Activated CD4-positive, alpha-beta T cell treated with anti-CD3 and anti-CD28 coated beads for 36 hours (primary cell): ENCODE measurements around the gene SLC7A8. TPM values are rescaled to one million over a fixed set of nuclear protein-coding genes. Genes with fewer than 3 reads are reported as not detected.

Experiments
- ATAC-seq: fragments of 200-7000 bp; cut with Tn5 transposase; one replicate; pipeline ENCODE4 v1.10.0; 2021; ENCODE audit warnings: mild to moderate bottlenecking, moderate library complexity
- CTCF ChIA-PET: fragments of 350-600 bp; sonication (Branson Sonifier 250); formaldehyde crosslinking; loops from one replicate; lab custom pipeline; 2021; ENCODE audit warnings: antibody characterized with exemption; lab: Charles Lee
- POLR2A ChIA-PET: fragments of 350-600 bp; sonication (Branson Sonifier 250); formaldehyde crosslinking; loops from one replicate; lab custom pipeline; 2021; ENCODE audit warnings: antibody characterized with exemption, inconsistent platforms; lab: Charles Lee
- DNase-seq: peaks from one replicate; pipeline ENCODE4 v3.0.0-alpha.2; 2020
- H3K27ac Mint-ChIP-seq: one replicate; pipeline ENCODE4 v1.8.0; 2021; ENCODE audit warnings: mixed read lengths
- H3K27me3 Mint-ChIP-seq: one replicate; pipeline ENCODE4 v1.8.0; 2021; ENCODE audit warnings: mixed read lengths
- H3K36me3 Mint-ChIP-seq: one replicate; pipeline ENCODE4 v1.8.0; 2021; ENCODE audit warnings: low read depth, mixed read lengths
- H3K4me1 Mint-ChIP-seq: one replicate; pipeline ENCODE4 v1.8.0; 2021; ENCODE audit warnings: mixed read lengths
- H3K4me3 Mint-ChIP-seq: one replicate; pipeline ENCODE4 v1.8.0; 2021; ENCODE audit warnings: mild to moderate bottlenecking, moderate library complexity, mixed read lengths
- H3K9me3 Mint-ChIP-seq: one replicate; pipeline ENCODE4 v1.8.0; 2021; ENCODE audit warnings: low read depth, mixed read lengths
- intact Hi-C, 2 experiments: fragments of 100-400 bp; cut with DNase I in 1 of 2; cut with micrococcal nuclease in 1 of 2; formaldehyde crosslinking; loops; one replicate each; pipeline versions ENCODE4 v1.14.2 to v1.15.1; 2022 to 2024; cut with DNase I, micrococcal nuclease
- total RNA-seq, 2 experiments: library from RNA; stranded (reverse); gene quantifications; one replicate each; pipeline ENCODE4 v1.2.3, GENCODE V29; 2021

SLC7A8 gene
- total RNA-seq, 2 experiments from 2014 or later: 0.89 to 1.6 TPM

DNA sequence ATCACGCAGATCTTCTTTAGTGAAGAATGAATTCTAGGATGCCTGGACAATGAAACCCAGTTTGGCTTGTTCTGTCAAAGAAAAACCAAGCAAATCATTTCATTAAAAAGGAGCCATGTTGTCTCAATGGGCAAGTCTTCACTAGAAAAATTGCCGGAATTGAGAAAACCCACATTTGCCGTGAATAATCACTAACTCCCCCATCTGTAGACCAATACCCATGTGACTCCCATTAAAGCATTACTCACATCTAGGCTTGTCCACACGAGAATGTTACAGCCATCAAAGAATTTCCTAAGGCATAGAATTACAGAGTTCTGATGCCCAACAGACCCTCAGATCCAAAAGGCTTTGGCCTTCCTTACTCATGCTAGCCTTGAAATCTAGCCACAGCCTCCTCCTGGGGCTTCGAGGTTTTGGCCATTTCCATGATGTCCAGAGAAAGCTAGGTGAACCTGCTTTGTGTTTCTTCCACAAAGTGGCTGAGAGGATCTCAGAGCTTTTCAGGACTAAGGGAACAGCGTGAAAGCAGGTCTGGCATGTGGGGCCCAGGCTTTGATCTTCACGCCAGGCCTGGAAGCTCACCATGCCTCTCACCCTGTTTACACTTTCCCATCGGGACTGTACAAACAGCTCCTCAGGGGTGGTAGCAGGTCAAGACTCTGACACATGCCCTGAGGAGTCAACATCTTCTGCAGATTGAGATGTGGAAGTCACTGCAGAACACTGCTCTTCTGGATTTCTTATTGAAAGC lies 12.1 kb downstream of the SLC7A8 start:
- no peak overlapping the region for H3K4me3 Mint-ChIP-seq
- no peaks in the 10 kb centered on the region for H3K36me3 Mint-ChIP-seq
- no peaks in the 10 kb centered on the region for H3K9me3 Mint-ChIP-seq
- DNase-seq: no peak
- H3K4me1 Mint-ChIP-seq: peaks cover 18% of the 10 kb centered on the region
- intact Hi-C loops: no loop called here
- no peak for ATAC-seq
- ChIA-PET POLR2A (no interaction called here), CTCF (interaction anchor here (0.9 to 3.6 kb wide), 5 partner anchors 10 to 103 kb away, joined by 3 to 13 read pairs (median 4); partner anchors contain the start of gene SLC7A8)
- H3K27me3 Mint-ChIP-seq: no peaks in the 10 kb centered on the region
- H3K27ac Mint-ChIP-seq: no peak overlapping the region

DNA sequence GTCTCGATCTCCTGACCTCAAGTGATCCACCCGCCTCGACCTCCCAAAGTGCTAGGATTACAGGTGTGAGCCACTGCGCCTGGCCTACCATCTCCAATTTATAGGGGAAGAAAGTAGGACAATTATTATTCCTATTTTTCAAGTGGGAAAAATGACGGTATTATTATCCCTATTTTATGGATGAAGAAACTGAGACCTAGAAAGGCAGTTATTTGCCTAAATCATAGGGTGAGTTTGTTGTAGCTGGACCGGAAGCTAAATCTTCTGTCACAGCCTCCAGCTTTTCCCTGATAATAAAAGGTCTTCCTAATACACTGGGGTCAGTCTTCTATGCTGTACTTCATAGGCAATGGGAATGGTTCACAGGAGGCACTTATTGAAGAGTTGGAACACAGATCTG lies 13.8 kb downstream of the SLC7A8 start:
- Mint-ChIP-seq H3K27ac (no peak overlapping the region), H3K4me3 (no peak overlapping the region), H3K9me3 (no peaks in the 10 kb centered on the region), H3K36me3 (no peaks in the 10 kb centered on the region), H3K4me1 (peaks cover 18% of the 10 kb centered on the region), H3K27me3 (no peaks in the 10 kb centered on the region)
- CTCF ChIA-PET: no interaction called here
- DNase-seq (no peak), ATAC-seq (no peak)
- intact Hi-C loops: no loop called here
- POLR2A ChIA-PET: no interaction called here

DNA sequence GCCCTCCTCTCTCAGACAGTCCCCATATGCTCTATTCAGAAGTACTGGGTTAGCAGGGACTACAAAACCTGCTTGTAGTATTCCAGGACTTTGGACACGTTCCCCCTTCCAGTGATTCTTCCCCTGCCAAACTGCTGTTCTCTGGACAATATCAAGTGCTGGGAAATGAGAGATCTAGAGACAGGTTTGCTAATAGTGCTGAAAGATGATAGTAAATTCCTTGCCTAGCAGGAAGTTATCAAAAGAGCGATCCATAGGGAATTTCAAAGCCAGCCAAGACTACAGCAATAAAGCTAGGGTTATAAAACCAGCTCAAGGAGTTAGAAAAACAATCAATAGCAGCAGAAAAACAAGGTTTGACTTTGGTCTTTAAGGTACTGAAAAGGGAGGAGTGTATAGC lies 15.2 kb downstream of the SLC7A8 start:
- DNase-seq: no peak
- ChIA-PET CTCF (interaction anchor here (0.9 to 1.8 kb wide), 3 partner anchors 9 to 99 kb away, joined by 4 to 7 read pairs (median 6); no protein-coding TSS in a partner anchor), POLR2A (no interaction called here)
- intact Hi-C loops: no loop called here
- no peak overlapping the region for H3K4me3 Mint-ChIP-seq
- no peak overlapping the region for H3K27ac Mint-ChIP-seq
- H3K4me1 Mint-ChIP-seq: peaks cover 13% of the 10 kb centered on the region
- no peaks in the 10 kb centered on the region for H3K27me3 Mint-ChIP-seq
- ATAC-seq: no peak
- no peaks in the 10 kb centered on the region for H3K36me3 Mint-ChIP-seq
- no peaks in the 10 kb centered on the region for H3K9me3 Mint-ChIP-seq

- H3K36me3 Mint-ChIP-seq: no peaks in the 10 kb centered on the region
Measured at GRCh38 chr14:23167116-23167847, 16.2 kb downstream of the SLC7A8 start.

DNA sequence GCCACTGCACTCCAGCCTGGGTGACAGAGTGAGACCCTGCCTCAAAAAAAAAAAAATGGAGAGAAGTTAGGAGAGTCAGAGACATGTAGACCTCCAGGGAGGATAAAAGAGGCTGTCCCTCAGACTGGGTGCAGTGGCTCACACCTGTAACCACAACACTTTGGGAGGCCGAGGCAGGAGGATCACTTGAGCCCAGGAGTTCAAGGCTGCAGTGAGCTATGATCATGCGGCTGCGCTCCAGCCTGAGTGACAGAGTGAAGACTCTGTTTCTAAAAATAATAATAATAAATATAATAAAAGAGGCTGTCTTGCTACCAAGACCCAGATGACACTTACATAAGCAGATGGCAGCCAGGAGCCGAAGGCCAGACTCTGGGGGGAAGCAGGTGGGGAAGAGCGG lies 18.5 kb downstream of the SLC7A8 start:
- H3K9me3 Mint-ChIP-seq: no peaks in the 10 kb centered on the region
- POLR2A ChIA-PET: no interaction called here

More at GRCh38 chr14:23167116-23167847, 16.2 kb downstream of the SLC7A8 start:
- no peak overlapping the region for H3K4me3 Mint-ChIP-seq
- no peak overlapping the region for H3K27ac Mint-ChIP-seq
- H3K4me1 Mint-ChIP-seq: peaks cover 5% of the 10 kb centered on the region
- ChIA-PET POLR2A (no interaction called here), CTCF (interaction anchor here (1.5 to 1.8 kb wide), 2 partner anchors 10 to 46 kb away, joined by 6 to 7 read pairs; no protein-coding TSS in a partner anchor)
- DNase-seq: no peak
- H3K9me3 Mint-ChIP-seq: no peaks in the 10 kb centered on the region
- intact Hi-C loops: no loop called here
- ATAC-seq: no peak
- no peaks in the 10 kb centered on the region for H3K27me3 Mint-ChIP-seq

GRCh38 chr14:23164250-23164649 lies 19.2 kb downstream of the SLC7A8 start:
- H3K9me3 Mint-ChIP-seq: no peaks in the 10 kb centered on the region
- H3K27me3 Mint-ChIP-seq: no peaks in the 10 kb centered on the region
- ATAC-seq (no peak), DNase-seq (no peak)
- H3K36me3 Mint-ChIP-seq: no peaks in the 10 kb centered on the region
- intact Hi-C loops: no loop called here
- peaks cover 7% of the 10 kb centered on the region for H3K4me1 Mint-ChIP-seq
- no peak overlapping the region for H3K27ac Mint-ChIP-seq
- H3K4me3 Mint-ChIP-seq: no peak overlapping the region
- CTCF ChIA-PET: interaction anchor here (0.6 kb wide), 2 partner anchors 17 to 25 kb away, joined by 3 to 5 read pairs; no protein-coding TSS in a partner anchor
- POLR2A ChIA-PET: interaction anchor here (0.7 kb wide), 1 partner anchor 60 kb away, joined by 4 read pairs; no protein-coding TSS in a partner anchor

More for the DNA sequence above, 18.5 kb downstream of the SLC7A8 start:
- no peak overlapping the region for H3K4me3 Mint-ChIP-seq
- CTCF ChIA-PET: interaction anchor here (0.6 kb wide), 1 partner anchor 18 kb away, joined by 5 read pairs; no protein-coding TSS in a partner anchor
- H3K36me3 Mint-ChIP-seq: no peaks in the 10 kb centered on the region
- no peak overlapping the region for H3K27ac Mint-ChIP-seq
- DNase-seq (no peak), ATAC-seq (no peak)
- intact Hi-C loops: no loop called here
- H3K27me3 Mint-ChIP-seq: no peaks in the 10 kb centered on the region
- peaks cover 7% of the 10 kb centered on the region for H3K4me1 Mint-ChIP-seq

- intact Hi-C loops: no loop called here
- Mint-ChIP-seq H3K27ac (no peak overlapping the region), H3K4me3 (no peak overlapping the region), H3K27me3 (no peaks in the 10 kb centered on the region), H3K9me3 (no peaks in the 10 kb centered on the region), H3K4me1 (peaks cover 7% of the 10 kb centered on the region), H3K36me3 (no peaks in the 10 kb centered on the region)
- DNase-seq: no peak
- ChIA-PET POLR2A (interaction anchor here (0.7 kb wide), 1 partner anchor 61 kb away, joined by 4 read pairs; no protein-coding TSS in a partner anchor), CTCF (interaction anchor here (0.6 to 0.7 kb wide), 3 partner anchors 14 to 129 kb away, joined by 3 read pairs; partner anchors contain the start of gene PSMB5)
- no peak for ATAC-seq
Measured at GRCh38 chr14:23163830-23164229, 19.6 kb downstream of the SLC7A8 start.

DNA sequence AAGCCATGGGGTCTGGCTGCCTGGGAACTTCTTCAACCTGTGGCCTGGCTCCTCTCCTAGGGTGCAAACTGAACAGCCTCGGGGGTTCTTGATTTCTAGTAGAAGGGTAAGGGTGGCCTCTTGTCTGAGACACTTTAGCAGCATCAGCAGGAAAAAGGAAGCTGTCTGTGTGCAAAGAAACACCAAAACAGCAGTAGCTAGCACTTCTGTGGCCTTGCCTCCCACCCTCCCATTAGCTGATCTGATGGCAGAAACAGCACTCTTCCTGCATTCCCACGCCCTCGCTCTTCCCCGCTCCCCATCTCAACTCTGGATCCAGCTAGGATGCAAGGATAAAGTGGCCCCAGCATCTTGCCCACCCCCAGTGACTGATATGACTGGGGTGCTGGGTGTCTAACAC lies 20.7 kb downstream of the SLC7A8 start:
- Mint-ChIP-seq H3K27ac (no peak overlapping the region), H3K4me3 (no peak overlapping the region), H3K36me3 (no peaks in the 10 kb centered on the region), H3K9me3 (no peaks in the 10 kb centered on the region), H3K27me3 (no peaks in the 10 kb centered on the region), H3K4me1 (peaks cover 7% of the 10 kb centered on the region)
- DNase-seq: no peak
- ChIA-PET CTCF (no interaction called here), POLR2A (interaction anchor here (0.5 kb wide), 1 partner anchor 1796 kb away, joined by 6 read pairs; no protein-coding TSS in a partner anchor)
- intact Hi-C loops: no loop called here
- no peak for ATAC-seq

GRCh38 chr14:23162005-23162404 lies 21.5 kb downstream of the SLC7A8 start:
- intact Hi-C loops: no loop called here
- Mint-ChIP-seq H3K4me1 (peaks cover 7% of the 10 kb centered on the region), H3K27ac (no peak overlapping the region), H3K27me3 (no peaks in the 10 kb centered on the region), H3K36me3 (no peaks in the 10 kb centered on the region), H3K4me3 (no peak overlapping the region), H3K9me3 (no peaks in the 10 kb centered on the region)
- ChIA-PET CTCF (interaction anchor here (0.6 to 0.8 kb wide), 2 partner anchors 52 to 1184 kb away, joined by 3 to 5 read pairs; no protein-coding TSS in a partner anchor), POLR2A (interaction anchor here (0.6 kb wide), 1 partner anchor 8 kb away, joined by 6 read pairs; no protein-coding TSS in a partner anchor)
- DNase-seq: no peak
- ATAC-seq: no peak

GRCh38 chr14:23160924-23161522 lies 22.4 kb downstream of the SLC7A8 start:
- CTCF ChIA-PET: interaction anchor here (1.0 kb wide), 1 partner anchor 18 kb away, joined by 3 read pairs; no protein-coding TSS in a partner anchor
- H3K27me3 Mint-ChIP-seq: no peaks in the 10 kb centered on the region
- intact Hi-C loops: no loop called here
- POLR2A ChIA-PET: interaction anchor here (0.6 kb wide), 1 partner anchor 9 kb away, joined by 6 read pairs; no protein-coding TSS in a partner anchor
- H3K4me1 Mint-ChIP-seq: peaks cover 7% of the 10 kb centered on the region
- H3K27ac Mint-ChIP-seq: no peak overlapping the region
- ATAC-seq (no peak), DNase-seq (no peak)
- no peaks in the 10 kb centered on the region for H3K36me3 Mint-ChIP-seq
- no peaks in the 10 kb centered on the region for H3K9me3 Mint-ChIP-seq
- no peak overlapping the region for H3K4me3 Mint-ChIP-seq

DNA sequence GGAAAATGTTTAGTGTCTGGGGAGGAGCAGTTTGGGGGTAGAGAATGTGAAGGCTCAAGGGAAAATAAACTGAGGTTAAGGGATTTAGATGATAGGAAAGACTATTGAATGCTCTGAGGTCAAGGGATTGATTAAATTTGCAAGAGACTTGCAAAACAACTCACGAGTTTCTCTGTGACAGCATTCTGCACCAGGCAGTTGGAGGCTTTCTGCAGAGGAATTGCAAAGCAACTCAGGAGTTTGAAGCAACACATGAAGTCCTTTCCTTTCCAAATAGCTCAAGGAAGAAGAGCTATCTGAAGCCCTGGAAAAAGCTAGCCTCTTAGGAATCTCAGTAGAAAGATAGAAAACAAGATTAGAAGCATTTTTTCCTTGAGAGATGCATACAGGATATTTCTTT lies 23.9 kb downstream of the SLC7A8 start:
- H3K36me3 Mint-ChIP-seq: no peaks in the 10 kb centered on the region
- H3K9me3 Mint-ChIP-seq: no peaks in the 10 kb centered on the region
- H3K4me3 Mint-ChIP-seq: no peak overlapping the region
- no peak for DNase-seq
- no peak overlapping the region for H3K27ac Mint-ChIP-seq
- H3K27me3 Mint-ChIP-seq: no peaks in the 10 kb centered on the region
- ChIA-PET POLR2A (no interaction called here), CTCF (interaction anchor here (0.6 to 1.7 kb wide), 2 partner anchors 13 to 39 kb away, joined by 3 to 6 read pairs; no protein-coding TSS in a partner anchor)
- ATAC-seq: no peak
- H3K4me1 Mint-ChIP-seq: peaks cover 14% of the 10 kb centered on the region
- intact Hi-C loops: no loop called here
